HG03460 (cell line): Measurements from ENCODE around the gene WFDC5.
"Not testable (repeated sequence)": the region's sequence is repeated elsewhere in the genome, so short reads cannot be mapped to it uniquely, and the experiment has no call there.

Experiments used
- ATAC-seq: cut with Tn5 transposase; IDR thresholded peaks from one replicate; pipeline ENCODE4 v1.9.1; 2021; ENCODE audit not compliant: unreplicated experiment

WFDC5 gene

DNA sequence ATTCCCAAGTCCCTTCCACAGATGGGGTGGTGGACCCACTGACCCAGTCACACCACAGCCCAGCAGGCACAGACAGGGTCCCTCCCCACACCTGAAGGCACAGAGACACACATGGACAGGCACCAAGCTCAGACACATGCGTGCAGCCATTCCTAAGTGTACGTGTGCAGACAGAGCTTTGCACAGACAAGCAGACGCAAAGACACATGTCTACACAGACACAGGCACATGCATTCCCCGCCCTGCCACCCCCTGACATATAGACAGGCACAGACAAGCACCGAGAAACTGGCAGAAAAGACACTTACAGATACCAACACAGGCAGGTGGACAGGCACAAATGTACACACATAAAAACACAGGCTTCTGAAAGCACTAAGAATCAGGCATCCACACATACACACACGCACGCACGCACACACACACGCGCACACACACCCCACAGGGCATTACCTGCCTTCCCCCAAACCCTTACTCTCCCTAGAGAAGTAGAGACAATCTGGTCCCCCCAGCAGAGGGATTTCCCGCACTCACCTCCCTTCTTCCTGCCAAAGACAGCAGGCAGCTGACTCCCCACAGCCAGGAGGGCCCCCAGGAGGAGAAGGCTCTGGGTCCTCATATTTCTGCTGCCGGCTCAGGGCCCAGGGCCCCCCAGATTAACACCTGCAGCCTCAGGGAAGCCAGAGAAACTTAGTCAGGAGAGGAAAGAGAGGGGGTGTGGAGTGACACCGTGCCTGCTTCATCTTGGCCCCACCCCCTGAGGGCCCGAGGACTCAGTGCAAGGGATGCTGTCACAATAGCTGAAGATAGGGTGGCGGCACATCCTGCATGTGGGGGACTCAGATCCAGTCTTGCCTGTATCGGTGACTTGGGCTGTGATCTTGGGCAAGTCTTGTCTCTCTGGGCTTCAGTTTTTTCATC, at the start of gene WFDC5:
WFDC5 (minus strand) TSS at position 710 of the 921 bp plus-strand sequence; CDS start at position 619, 91 bp downstream.
- ATAC-seq, result no peak

GRCh38 chr20:45163083-45163803, 48.3 kb upstream of the WFDC5 start:
- ATAC-seq, result no peak

GRCh38 chr20:45157962-45158361, 43.0 kb upstream of the WFDC5 start:
- ATAC-seq, result no peak

GRCh38 chr20:45156713-45157112, 41.7 kb upstream of the WFDC5 start:
- ATAC-seq, result no peak

DNA sequence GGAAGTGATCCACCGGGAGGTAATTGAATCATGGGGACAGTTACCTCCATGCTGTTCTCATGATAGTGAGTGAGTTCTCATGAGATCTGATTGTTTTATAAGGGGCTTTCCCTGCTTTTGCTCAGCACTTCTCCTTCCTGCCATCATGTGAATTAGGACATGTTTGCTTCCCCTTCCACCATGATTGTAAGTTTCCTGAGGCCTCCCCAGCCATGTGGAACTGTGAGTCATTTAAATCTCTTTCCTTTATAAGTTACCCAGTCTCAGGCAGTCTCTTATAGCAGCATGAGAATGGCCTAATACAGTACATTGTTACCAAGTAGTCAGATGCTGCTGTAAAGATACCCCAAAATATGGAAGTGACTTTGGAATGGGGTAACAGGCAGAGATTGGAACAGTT, 39.8 kb upstream of the WFDC5 start:
- not testable (repeated sequence) for ATAC-seq

DNA sequence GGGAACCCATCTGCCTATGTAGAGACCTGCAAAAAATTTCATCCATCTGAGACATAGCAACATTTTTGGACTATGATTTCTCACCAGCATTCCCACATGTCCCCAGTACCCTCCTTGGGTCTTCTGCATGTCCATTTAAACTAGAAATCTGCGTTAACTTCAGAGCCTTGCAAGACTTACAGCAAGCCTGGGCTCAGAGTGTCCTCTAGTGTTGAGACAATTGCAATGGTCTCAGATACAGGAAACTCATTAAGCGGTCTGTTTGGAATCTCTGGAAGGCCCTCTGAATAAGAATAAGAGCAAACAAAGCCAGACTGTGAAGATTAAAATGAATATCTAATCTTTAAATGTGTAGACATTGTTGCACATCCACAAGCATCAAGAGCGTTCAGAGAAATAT, 39.2 kb upstream of the WFDC5 start:
- ATAC-seq, result no peak

- no peak for ATAC-seq
Observed at GRCh38 chr20:45153752-45154151, 38.8 kb upstream of the WFDC5 start.

GRCh38 chr20:45153147-45153546, 38.2 kb upstream of the WFDC5 start:
- no peak for ATAC-seq

DNA sequence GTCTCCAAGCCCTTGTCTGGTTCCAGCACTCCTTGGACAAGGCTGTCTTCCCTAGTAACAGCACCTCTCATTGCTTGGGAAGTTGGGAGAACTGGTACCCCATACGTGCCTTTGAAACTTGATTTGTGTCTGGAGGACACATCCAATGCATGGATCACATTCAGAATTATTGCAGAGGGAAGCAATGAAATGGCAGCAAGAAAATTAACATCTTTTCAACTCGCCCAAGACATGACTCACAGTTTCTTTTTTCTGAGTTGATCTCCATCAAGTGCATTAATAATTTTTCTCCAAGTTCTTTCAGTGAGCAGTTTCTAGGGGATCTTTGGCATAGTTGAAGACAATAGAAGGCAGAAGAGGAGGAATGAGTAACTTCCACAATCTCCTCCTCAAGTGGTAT, 37.4 kb upstream of the WFDC5 start:
- no peak for ATAC-seq

- no peak for ATAC-seq
Observed at GRCh38 chr20:45149062-45149461, 34.1 kb upstream of the WFDC5 start.

GRCh38 chr20:45140836-45141235, 25.9 kb upstream of the WFDC5 start:
- ATAC-seq, result no peak

GRCh38 chr20:45139733-45140375, 24.9 kb upstream of the WFDC5 start:
- not testable (repeated sequence) for ATAC-seq

- ATAC-seq, result no peak
Observed at GRCh38 chr20:45138561-45139300, 23.8 kb upstream of the WFDC5 start.

- ATAC-seq, result no peak
Observed at GRCh38 chr20:45136911-45137310, 21.9 kb upstream of the WFDC5 start.

GRCh38 chr20:45128099-45128498, 13.1 kb upstream of the WFDC5 start:
- ATAC-seq, result no peak

DNA sequence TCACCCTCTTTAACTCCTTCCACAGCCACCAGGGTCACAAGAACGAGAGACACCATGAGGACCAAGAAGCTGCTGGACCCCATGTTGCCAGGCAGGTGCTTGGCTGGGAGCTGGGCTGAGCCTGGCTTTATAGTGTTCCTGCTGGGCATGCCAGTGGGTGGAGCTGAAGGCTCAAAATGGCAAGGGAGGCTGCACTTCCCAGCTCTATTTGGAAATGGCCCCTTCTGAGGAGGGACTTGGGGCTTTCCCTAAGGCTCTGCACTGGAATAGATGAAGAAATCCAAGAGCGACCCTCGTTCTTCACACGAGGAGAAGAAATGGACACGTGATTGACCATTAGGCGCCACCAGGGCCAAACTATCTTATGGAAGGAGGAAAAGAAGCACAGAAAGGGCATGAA, 9.4 kb upstream of the WFDC5 start, which contains the start of gene WFDC12:
WFDC12 (minus strand) TSS at position 101 of the 400 bp plus-strand sequence; CDS start at position 83, 18 bp downstream.
- ATAC-seq, result no peak

- no peak for ATAC-seq
Observed at GRCh38 chr20:45121388-45121787, 6.4 kb upstream of the WFDC5 start.

GRCh38 chr20:45119556-45120266, 4.7 kb upstream of the WFDC5 start:
- ATAC-seq, result no peak

DNA sequence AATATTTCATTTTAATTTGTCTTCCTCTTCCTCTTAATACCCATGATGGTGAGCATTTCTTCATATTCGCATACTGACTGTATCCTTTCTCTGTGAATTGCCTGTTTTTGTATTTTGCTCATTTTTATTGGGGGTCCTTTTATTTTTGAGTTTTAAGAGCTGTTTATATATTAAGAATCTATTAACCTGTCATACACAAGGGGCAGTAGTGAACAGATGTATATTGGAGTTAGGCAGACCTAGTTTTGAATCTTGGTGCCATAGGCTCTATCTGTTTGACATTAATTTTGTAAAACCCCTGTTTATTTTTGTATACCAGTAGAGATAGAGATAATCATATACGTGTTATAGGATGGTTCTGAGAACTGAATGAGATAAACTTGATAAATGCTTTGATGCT, 3.1 kb upstream of the WFDC5 start:
- ATAC-seq, result no peak

DNA sequence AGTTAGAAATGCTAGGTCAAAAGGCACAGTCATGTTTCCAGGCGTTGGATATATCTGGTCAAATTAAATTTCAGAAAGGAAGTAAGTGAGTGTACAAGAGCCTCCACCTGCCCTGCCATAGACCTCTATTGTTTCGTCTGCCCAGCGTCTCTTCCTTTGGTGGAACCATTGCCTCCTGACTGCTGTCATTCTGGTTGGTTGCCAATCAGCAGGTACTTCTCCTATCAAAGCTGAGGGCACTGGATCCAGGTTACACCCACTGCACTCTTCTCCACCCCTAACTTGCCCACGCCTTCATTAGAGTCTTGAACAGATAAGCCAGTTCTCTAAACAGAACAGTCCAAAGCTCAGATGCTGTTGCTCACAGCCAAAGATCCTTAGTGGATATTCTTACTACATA, 2.6 kb upstream of the WFDC5 start:
- no peak for ATAC-seq
